Karpas-422 (cell line): Measurements from ENCODE around the gene TUBE1. TPM values are rescaled to one million over a fixed set of nuclear protein-coding genes. Genes with fewer than 3 reads are reported as not detected.
"Not testable (repeated sequence)": the region's sequence is repeated elsewhere in the genome, so short reads cannot be mapped to it uniquely, and the experiment has no call there.

Source experiments
- DNase-seq: peaks from one replicate; pipeline ENCODE4 v3.0.0-alpha.2; 2015
- H2AFZ ChIP-seq: fragments of 200-600 bp; sonication (generic); 2 replicates; pipeline ENCODE4 v1.6.1; 2014; ENCODE audit warnings: antibody characterized with exemption, low read length, mixed read lengths
- H3K27ac ChIP-seq: fragments of 200-600 bp; sonication (generic); 2 replicates; pipeline ENCODE4 v1.5.1; 2014; ENCODE audit warnings: mild to moderate bottlenecking, low read length, moderate library complexity
- H3K27me3 ChIP-seq: fragments of 200-600 bp; sonication (generic); 2 replicates; pipeline ENCODE4 v1.6.1; 2014; ENCODE audit warnings: low read length, mixed read lengths
- H3K36me3 ChIP-seq: fragments of 200-600 bp; sonication (generic); 2 replicates; pipeline ENCODE4 v1.6.1; 2014; ENCODE audit warnings: low read length, mixed read lengths; ENCODE audit not compliant: insufficient read depth
- H3K4me1 ChIP-seq: fragments of 200-600 bp; sonication (generic); 2 replicates; pipeline ENCODE4 v1.6.1; 2014; ENCODE audit warnings: mild to moderate bottlenecking, low read length, mixed read lengths
- H3K4me2 ChIP-seq: fragments of 200-600 bp; sonication (generic); 2 replicates; pipeline ENCODE4 v1.6.1; 2014; ENCODE audit warnings: low read length, low read depth, mild to moderate bottlenecking; ENCODE audit not compliant: poor library complexity, severe bottlenecking
- H3K4me3 ChIP-seq: fragments of 200-600 bp; sonication (generic); 2 replicates; pipeline ENCODE4 v1.5.1; 2014; ENCODE audit warnings: mild to moderate bottlenecking, antibody characterized with exemption, low read length, mixed read lengths
- H3K79me2 ChIP-seq: fragments of 200-600 bp; sonication (generic); 2 replicates; pipeline ENCODE4 v1.6.1; 2014; ENCODE audit warnings: mild to moderate bottlenecking, low read length, mixed read lengths
- H3K9ac ChIP-seq: fragments of 200-600 bp; sonication (generic); 2 replicates; pipeline ENCODE4 v1.6.0; 2014; ENCODE audit warnings: low read length
- H3K9me2 ChIP-seq: fragments of 200-600 bp; sonication (generic), shearing (Covaris generic); replicated peaks from 2 replicates; pipeline ENCODE4 v1.6.0; 2014; ENCODE audit warnings: mild to moderate bottlenecking, low read length, moderate library complexity; ENCODE audit not compliant: insufficient read depth
- H3K9me3 ChIP-seq: fragments of 300-700, 200-600 bp; sonication (generic); 2 replicates; pipeline ENCODE4 v1.6.1; 2014; ENCODE audit warnings: low read length, mixed read lengths
- H4K20me1 ChIP-seq: fragments of 200-600 bp; sonication (generic); 2 replicates; pipeline ENCODE4 v1.6.1; 2014; ENCODE audit warnings: mild to moderate bottlenecking, antibody characterized with exemption, low read length, low read depth; ENCODE audit not compliant: insufficient read depth
- total RNA-seq: library from RNA; depleted of rRNA; stranded (reverse); fragments of >200 nt; shearing (Covaris generic); gene quantifications from 2 replicates; pipeline ENCODE4 v1.2.3, GENCODE V29; 2014; ENCODE audit warnings: low replicate concordance

Gene TUBE1
- total RNA-seq, 1 experiment from 2014 or later, result 110 TPM

DNA sequence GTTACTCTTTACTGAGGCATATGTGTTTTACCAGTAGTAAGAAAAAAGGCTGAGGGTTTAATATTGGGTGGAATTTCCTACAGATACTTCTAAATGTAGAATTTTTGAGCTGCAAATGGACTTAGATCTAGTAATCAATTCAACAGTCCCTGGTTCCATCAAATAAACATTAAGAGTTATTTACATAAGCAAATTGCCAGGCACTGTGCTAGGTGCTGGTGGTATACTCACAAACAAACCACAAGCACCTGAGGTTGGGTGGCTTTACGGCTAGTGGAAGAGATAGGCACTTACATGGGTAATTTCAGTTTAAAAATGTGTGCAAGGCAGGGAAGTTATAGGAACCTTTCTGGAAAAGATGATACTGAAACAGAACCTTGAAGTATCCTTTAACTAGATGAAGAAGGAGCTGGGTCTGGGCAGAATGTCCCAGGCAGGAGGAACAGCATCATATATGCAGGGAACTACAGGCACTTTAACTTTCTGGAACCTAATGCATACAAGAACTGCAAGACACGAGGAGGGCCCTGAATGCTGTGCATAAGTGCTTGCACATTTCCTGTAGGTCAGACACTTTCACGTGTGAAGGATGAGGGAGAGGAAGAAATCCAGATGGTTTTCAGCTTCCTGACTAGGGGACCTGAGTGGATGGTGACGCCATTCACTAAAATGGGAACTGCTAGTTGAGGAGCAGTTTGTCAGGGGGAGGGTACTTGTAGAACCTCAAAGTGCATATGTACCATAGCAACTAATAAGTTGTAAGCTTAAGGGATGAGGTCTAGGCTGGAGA is 28.8 kb downstream of the TUBE1 start:
- Histone ChIP-seq H3K9me3 (no peaks in the 10 kb centered on the region), H3K9ac (no peak overlapping the region), H3K9me2 (no peaks in the 10 kb centered on the region), H3K27ac (no peak overlapping the region), H2AFZ (peak overlapping the region; percentile 32; the same call in 1 of the 2 replicates), H4K20me1 (no peaks in the 10 kb centered on the region), H3K4me2 (no peak overlapping the region), H3K79me2 (no peaks in the 10 kb centered on the region), H3K27me3 (no peaks in the 10 kb centered on the region), H3K4me3 (no peak overlapping the region), H3K4me1 (no peaks in the 10 kb centered on the region), H3K36me3 (no peaks in the 10 kb centered on the region)
- no peak for DNase-seq

- Histone ChIP-seq H3K27me3 (no peaks in the 10 kb centered on the region), H3K9me2 (no peaks in the 10 kb centered on the region), H3K4me1 (peaks cover 7% of the 10 kb centered on the region), H2AFZ (no peak overlapping the region), H4K20me1 (no peaks in the 10 kb centered on the region), H3K9me3 (no peaks in the 10 kb centered on the region), H3K9ac (no peak overlapping the region), H3K79me2 (no peaks in the 10 kb centered on the region), H3K4me3 (no peak overlapping the region), H3K27ac (no peak overlapping the region), H3K36me3 (no peaks in the 10 kb centered on the region), H3K4me2 (no peak overlapping the region)
- DNase-seq, result no peak
Measured at GRCh38 chr6:112054555-112055190, 32.6 kb downstream of the TUBE1 start.

GRCh38 chr6:112054001-112054400 is 33.3 kb downstream of the TUBE1 start, which contains the start of gene CCN6:
Gene CCN6, plus strand, starts transcription at chr6:112054104. Its CDS starts 254 bp downstream, at chr6:112054358.
- H3K9ac ChIP-seq, result no peak within 1 kb of the TSS
- H4K20me1 ChIP-seq, result no peaks in the 10 kb centered on the region
- H3K9me3 ChIP-seq, result no peaks in the 10 kb centered on the region
- H3K9me2 ChIP-seq, result no peaks in the 10 kb centered on the region
- no peak within 1 kb of the TSS for H3K4me3 ChIP-seq
- H3K27ac ChIP-seq, result no peak within 1 kb of the TSS
- DNase-seq, result no peak
- H3K4me2 ChIP-seq, result no peak within 1 kb of the TSS
- no peaks in the 10 kb centered on the region for H3K27me3 ChIP-seq
- H2AFZ ChIP-seq, result no peak within 1 kb of the TSS
- peaks cover 13% of the 10 kb centered on the region for H3K4me1 ChIP-seq
- no peaks in the 10 kb centered on the region for H3K36me3 ChIP-seq
- H3K79me2 ChIP-seq, result no peaks in the 10 kb centered on the region

- not testable (repeated sequence) for H3K9ac ChIP-seq, H2AFZ ChIP-seq, H3K27me3 ChIP-seq, H3K9me3 ChIP-seq, H4K20me1 ChIP-seq, H3K27ac ChIP-seq, H3K4me2 ChIP-seq, H3K9me2 ChIP-seq, H3K79me2 ChIP-seq, DNase-seq, H3K4me3 ChIP-seq, H3K36me3 ChIP-seq
- H3K4me1 ChIP-seq, result peaks cover 18% of the 10 kb centered on the region
Measured at GRCh38 chr6:112051251-112051740, 36.0 kb downstream of the TUBE1 start.

DNA sequence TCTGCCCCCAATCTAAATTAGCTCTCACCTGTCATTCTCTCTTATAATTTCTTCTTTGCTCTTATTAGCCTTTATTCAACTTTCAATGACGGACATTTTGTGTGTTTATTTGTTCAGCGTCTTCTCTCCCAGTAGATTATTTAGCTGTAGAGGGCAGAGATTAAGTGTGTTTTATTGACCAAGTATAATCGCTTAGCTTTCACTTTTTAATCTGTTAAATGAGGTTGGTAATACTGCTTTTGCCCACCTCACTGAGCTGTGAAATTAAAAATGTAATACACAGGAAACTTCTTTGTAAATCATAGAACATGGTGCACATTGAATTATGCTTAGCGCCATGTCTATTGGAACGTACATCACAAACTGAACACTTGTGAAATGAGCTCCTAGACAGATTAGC is 36.9 kb downstream of the TUBE1 start:
- Histone ChIP-seq H3K9me2 (no peaks in the 10 kb centered on the region), H3K4me2 (no peak overlapping the region), H3K9ac (no peak overlapping the region), H3K4me1 (peaks cover 18% of the 10 kb centered on the region), H3K4me3 (no peak overlapping the region), H3K36me3 (no peaks in the 10 kb centered on the region), H2AFZ (no peak overlapping the region), H3K79me2 (no peaks in the 10 kb centered on the region), H3K27ac (no peak overlapping the region), H4K20me1 (no peaks in the 10 kb centered on the region), H3K9me3 (no peaks in the 10 kb centered on the region), H3K27me3 (no peaks in the 10 kb centered on the region)
- no peak for DNase-seq

- Histone ChIP-seq H2AFZ (no peak overlapping the region), H3K4me1 (peaks cover 18% of the 10 kb centered on the region), H3K27me3 (no peaks in the 10 kb centered on the region), H3K36me3 (no peaks in the 10 kb centered on the region), H3K9me3 (no peaks in the 10 kb centered on the region), H3K9ac (no peak overlapping the region), H3K4me3 (no peak overlapping the region), H3K9me2 (no peaks in the 10 kb centered on the region), H3K27ac (no peak overlapping the region), H3K4me2 (no peak overlapping the region), H4K20me1 (no peaks in the 10 kb centered on the region), H3K79me2 (no peaks in the 10 kb centered on the region)
- no peak for DNase-seq
Measured at GRCh38 chr6:112049996-112050395, 37.3 kb downstream of the TUBE1 start.

- Histone ChIP-seq H3K9ac (no peak overlapping the region), H3K79me2 (no peaks in the 10 kb centered on the region), H3K4me1 (peaks cover 18% of the 10 kb centered on the region), H3K4me2 (peak overlapping the region; percentile 16), H3K9me3 (no peaks in the 10 kb centered on the region), H4K20me1 (no peaks in the 10 kb centered on the region), H3K27me3 (no peaks in the 10 kb centered on the region), H3K36me3 (no peaks in the 10 kb centered on the region), H3K9me2 (no peaks in the 10 kb centered on the region), H3K27ac (no peak overlapping the region), H2AFZ (0 out of 2 replicates have a peak overlapping the region, but pooled peaks have one; percentile 16), H3K4me3 (no peak overlapping the region)
- no peak for DNase-seq
Measured at GRCh38 chr6:112049026-112049799, 38.1 kb downstream of the TUBE1 start.

DNA sequence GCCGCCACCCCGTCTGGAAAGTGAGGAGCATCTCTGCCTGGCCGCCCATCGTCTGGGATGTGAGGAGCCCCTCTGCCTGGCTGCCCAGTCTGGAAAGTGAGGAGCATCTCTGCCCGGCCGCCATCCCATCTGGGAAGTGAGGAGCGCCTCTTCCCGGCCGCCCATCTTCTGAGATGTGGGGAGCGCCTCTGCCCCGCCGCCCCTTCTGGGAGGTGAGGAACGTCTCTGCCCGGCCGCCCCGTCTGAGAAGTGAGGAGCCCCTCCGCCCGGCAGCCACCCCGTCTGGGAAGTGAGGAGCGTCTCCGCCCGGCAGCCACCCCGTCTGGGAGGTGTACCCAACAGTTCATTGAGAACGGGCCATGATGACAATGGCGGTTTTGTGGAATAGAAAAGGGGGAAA is 39.8 kb downstream of the TUBE1 start:
- not testable (repeated sequence) for DNase-seq, H3K9me2 ChIP-seq, H2AFZ ChIP-seq, H3K4me2 ChIP-seq, H3K9ac ChIP-seq, H3K79me2 ChIP-seq, H3K27me3 ChIP-seq, H3K4me3 ChIP-seq, H3K27ac ChIP-seq, H4K20me1 ChIP-seq, H3K36me3 ChIP-seq, H3K9me3 ChIP-seq
- H3K4me1 ChIP-seq, result peaks cover 22% of the 10 kb centered on the region
